ENCODE data around the gene RANBP9.

GRCh38 chr6:13702809-13703302, 8.8 kb downstream of the RANBP9 start:
- TF ChIP-seq REST (IDR thresholded peaks at IDR 0.05; ENCODE audit: unreplicated experiment): no peak
- no peak for TF ChIP-seq EZH2phosphoT487 (IDR thresholded peaks at IDR 0.05; ENCODE audit: unreplicated experiment)
- TF ChIP-seq CTCF (conservative IDR thresholded peaks at IDR 0.05; ENCODE audit: low read depth in 2 of 2): no peak
- no peak for TF ChIP-seq EZH2 (IDR thresholded peaks at IDR 0.05; ENCODE audit: low read depth, unreplicated experiment)
- TF ChIP-seq POLR2AphosphoS5 (IDR thresholded peaks at IDR 0.05; ENCODE audit: low read depth): no peak
